Activated CD8-positive, alpha-beta memory T cell treated with anti-CD3 and anti-CD28 coated beads for 48 hours (primary cell): ENCODE measurements around the gene SLC8A1.
"Not testable (repeated sequence)": the region's sequence is repeated elsewhere in the genome, so short reads cannot be mapped to it uniquely, and the experiment has no call there.

ENCODE experiments used
- DNase-seq, 3 experiments: peaks; one replicate each; pipeline ENCODE4 v3.0.0-alpha.2; 2020; ENCODE audit warnings: low read depth in 2 of 3, low spot score in 2 of 3

Gene SLC8A1

DNA sequence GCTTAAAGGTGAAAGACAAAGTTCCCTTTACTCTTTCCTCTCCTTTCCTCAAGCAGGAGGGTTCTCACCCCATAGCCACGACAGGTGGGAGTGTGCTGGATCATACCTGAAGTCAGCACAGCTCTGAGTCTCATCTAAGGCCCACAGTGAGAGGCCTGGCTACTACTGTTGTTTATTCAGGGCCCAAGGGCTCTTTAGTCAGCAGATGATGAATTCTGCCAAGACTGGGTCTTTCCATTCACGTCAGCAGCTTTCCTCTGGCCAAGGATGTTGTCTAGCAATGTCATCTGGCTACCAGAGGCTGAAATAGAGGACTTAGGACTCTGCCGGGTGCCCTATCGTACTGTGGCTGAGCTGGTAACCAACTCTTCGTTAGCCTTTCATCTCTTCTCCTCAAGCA lies 364.5 kb downstream of the SLC8A1 start:
- DNase-seq, result no peak

DNA sequence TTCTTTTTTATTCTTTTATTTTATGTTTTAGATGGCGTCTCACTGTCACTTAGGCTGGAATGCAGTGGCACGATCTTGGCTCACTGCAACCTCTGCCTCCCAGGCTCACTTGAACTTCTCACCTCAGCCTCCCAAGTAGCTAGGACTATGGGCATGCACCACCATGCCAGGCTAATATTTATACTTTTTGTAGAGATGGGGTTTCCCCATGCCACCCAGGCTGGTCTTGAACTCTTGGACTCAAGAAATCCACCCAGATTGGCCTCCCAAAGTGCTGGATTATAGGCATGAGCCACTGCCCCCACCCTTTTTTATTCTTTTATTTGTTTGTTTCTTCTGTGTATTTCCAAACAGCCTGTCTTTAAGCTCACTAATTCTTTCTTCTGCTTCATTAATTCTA lies 366.1 kb downstream of the SLC8A1 start:
- no peak for DNase-seq

DNA sequence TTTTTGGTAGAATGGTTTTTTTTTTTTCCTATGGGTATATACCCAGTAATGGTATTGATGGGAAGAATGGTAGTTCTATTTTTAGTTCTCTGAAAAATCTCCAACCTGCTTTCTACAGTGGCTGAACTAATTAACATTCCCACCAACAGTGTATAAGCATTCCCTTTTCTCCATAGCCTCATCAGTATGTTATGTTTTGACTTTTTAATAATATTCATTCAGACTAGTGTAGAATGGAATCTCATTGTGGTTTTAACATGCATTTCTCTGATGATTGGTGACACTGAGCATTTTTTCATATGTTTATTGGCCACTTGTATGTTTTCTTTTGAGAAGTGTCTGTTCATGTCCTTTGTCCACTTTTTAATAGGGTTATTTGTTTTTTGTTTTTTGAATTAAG lies 378.6 kb downstream of the SLC8A1 start:
- DNase-seq, result not testable (repeated sequence)

DNA sequence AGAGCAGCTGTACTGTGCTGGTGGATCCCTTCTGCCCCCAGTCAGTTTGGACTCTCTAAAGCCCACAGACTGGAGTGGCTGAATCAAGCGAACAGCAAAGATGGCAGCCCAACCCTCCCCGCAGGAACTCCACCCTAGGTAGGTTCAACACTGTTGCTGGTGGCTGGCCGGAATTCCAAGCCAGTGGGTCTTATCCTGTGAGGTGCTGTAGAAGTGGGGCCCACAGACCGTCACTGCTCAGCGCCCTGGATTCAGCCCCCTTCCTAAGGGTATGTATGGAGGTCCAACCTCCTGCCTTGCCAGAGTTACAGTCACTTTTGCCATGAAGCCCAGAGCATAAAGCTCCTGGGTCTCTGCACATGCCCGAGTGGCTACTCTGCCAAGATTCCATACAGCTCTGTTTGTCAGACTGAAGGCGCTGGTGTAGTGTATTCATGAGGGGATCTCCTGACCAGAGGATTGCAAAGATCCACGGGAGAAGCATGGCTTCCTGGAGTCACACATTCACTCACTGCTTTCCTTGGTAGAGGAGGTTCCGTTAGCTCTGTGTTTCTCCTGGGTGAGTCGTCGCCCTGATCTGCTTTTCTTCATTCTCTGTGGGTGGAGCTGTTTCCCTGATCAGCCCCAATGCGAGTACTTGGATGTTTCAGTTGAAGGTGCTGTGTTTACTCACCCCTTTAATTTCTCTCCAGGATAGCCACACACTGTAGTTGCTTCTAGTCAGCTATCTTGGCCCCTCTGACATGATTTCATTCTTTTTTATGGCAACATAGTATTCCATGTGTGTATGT lies 379.3 kb downstream of the SLC8A1 start:
- DNase-seq, result no peak

DNA sequence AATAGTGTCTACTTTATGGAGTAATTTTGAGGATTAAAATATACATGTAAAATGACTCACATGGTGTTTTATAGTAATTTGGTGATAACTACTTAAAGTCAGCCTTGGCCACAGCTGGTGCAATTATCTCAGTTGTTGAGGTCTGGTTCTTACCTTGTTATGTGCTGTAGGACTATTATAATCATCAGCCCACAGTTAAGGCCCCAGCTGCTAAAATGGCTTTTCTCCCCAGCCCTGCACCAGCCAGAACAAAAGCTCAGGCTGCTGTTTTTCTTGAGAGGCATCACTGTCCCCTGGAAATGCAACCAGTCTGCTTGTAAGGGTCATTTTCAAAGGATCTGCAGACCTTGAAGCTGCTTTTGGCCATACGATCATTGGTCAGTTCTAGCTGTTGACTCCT lies 389.5 kb downstream of the SLC8A1 start:
- DNase-seq, result no peak

DNA sequence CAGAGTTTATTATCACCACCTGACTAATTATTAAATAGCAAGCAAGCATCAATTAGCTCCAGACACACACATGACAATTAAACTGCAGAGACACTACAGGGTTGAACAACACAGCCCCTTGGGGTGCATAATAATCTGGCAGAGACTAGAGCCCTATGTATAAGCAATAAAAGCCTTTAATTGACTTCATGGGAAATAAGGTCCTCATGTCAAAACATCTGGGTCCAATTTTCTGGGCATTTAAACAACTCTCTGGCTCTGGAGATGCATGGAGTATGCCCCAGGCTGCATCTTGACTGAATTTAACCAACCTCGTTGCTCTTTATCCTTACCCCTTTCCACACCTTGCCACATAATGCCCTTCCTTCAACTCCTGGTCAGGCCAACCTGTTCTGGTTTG lies 402.1 kb downstream of the SLC8A1 start:
- DNase-seq, result no peak

DNA sequence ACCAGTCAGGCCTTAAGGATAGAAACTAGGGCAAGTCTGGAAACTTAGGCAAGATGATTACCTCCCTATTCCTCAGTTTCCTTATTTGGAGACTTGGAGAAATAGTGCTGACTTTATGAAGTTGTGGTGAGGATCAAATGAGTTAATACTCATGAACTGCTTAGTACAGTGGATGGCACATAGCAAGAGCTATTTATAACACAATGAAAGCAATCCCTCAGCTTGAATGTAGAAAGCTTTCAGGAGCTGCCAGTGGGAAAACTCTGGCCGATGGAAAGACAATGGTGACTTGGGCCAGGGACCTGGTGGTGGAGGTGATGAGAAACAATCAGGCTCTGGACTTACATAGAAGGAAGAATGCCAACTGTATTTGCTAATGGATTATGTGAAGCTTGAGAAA lies 403.4 kb downstream of the SLC8A1 start:
- no peak for DNase-seq

DNA sequence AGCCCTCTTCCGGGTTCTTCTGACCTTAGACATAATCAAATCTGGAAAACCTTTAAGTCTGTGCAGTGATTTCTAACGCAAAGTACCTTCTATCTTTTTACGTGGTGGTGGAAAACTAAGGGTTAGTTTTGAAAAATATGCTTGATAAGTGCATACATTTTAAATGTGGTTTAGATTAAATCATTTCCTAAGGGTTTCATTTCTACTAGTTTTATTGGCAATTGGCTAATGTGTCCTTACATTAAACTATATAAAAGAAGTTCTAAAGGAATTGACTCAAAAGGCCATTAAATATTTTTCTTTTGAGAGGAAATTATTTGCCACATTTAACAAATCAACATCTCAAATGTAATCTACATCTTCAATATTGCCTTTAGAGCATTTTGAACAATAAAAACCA lies 404.5 kb downstream of the SLC8A1 start:
- DNase-seq, result no peak
